ENCODE measurements around the gene ARID3C.

Gene ARID3C

GRCh38 chr9:34577400-34578240 is 51.2 kb downstream of the ARID3C start:
- no peak for DNase-seq (ENCODE audit: low read depth, low spot score)

GRCh38 chr9:34576597-34577399 is 52.1 kb downstream of the ARID3C start:
- DNase-seq (ENCODE audit: low read depth, low spot score) = no peak

- no peak for DNase-seq (ENCODE audit: low read depth, low spot score)
Observed at GRCh38 chr9:34575862-34576596, 52.8 kb downstream of the ARID3C start.

DNA sequence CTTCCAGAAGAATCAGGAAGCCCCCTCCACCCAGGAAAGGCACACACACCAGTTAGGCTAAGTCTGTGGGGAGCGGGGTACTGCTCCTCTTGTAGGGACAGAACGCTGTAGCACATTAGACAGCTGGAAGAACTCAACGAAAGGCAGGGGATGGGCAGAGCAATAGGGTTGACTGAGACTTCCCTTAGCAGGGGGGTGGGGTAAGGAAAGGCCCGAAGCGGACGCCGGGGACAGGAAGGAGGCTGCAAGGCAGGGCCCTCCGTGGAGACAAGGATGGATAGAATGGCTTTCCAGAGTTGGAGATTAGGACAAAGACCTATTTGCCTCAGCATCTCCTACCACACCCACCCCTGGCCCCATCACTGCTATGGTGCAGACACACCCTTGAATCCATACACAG is 53.6 kb downstream of the ARID3C start:
- no peak for DNase-seq (ENCODE audit: low read depth, low spot score)

- DNase-seq (ENCODE audit: low read depth, low spot score) = no peak
Observed at GRCh38 chr9:34574571-34574970, 54.3 kb downstream of the ARID3C start.

- no peak for DNase-seq (ENCODE audit: low read depth, low spot score)
Observed at GRCh38 chr9:34573599-34574325, 55.1 kb downstream of the ARID3C start.

DNA sequence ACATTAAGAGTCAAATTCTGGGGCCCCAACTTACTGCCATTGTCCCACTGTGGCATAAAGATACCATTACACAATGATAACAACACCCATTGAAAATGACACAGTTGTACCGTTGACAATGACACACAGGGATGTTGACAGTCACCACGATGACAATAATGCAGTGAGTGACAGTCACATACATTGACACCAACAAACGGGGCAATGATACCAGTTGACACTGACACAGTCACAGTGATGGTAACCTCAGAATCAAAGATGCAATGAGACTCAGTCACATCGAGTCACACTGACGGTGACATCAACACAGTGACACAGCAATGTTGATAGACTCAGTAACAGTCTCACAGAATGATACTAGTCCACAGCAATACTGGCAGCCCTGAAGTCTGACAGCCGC is 56.2 kb downstream of the ARID3C start:
- DNase-seq (ENCODE audit: low read depth, low spot score) = no peak

DNA sequence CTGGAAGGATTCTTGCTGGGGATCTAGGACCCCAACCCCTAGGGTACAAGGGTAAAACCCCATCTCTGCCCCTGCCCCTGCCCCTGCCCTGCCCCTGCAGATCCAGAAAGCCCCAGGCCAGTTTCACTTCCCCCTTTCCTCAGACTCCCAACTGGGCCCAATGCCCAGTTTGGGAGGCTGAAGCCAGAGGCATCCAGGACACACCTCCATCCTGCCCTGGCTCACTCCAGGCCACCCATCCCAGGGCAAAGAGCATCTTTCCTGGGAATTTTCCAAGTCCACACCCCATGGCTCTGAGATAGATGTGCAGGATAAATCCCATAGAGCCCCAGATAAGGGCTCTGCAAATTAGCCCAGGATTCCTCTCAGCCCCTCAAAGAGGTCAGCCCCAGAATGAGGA is 56.8 kb downstream of the ARID3C start:
- no peak for DNase-seq (ENCODE audit: low read depth, low spot score)

DNA sequence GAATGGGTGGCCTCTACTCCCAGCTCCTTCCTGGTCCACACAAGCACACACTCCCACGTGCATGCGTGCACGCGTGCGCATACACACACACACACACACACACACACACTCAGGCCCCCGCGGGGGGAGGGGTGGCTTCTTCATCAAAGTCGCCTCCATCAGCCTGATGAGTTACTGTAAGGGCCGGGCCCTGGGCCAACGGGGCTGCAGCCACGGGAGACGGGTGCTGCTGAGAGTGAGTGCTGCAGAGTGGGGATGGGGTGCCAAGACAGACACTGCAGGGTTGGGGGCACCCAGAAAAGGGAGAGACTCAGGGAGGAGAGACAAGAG is 57.4 kb downstream of the ARID3C start:
- DNase-seq (ENCODE audit: low read depth, low spot score) = no peak

Measured in brain pericyte (primary cell).